RPMI7951 (cell line): ENCODE results near the gene ARAP3. TPM values are rescaled to one million over a fixed set of nuclear protein-coding genes. Genes with fewer than 3 reads are reported as not detected.
A peak's percentile ranks its signal among the peaks of the same experiment; 100 is the strongest.

Experiments
- DNase-seq: peaks from one replicate; pipeline ENCODE4 v3.0.0-alpha.2; 2012; ENCODE audit warnings: low read depth
- total RNA-seq: library from RNA; depleted of rRNA; stranded (reverse); fragments of >200 nt; shearing (Covaris generic); gene quantifications from 2 replicates; pipeline ENCODE4 v1.2.3, GENCODE V29; 2014

The ARAP3 gene
- total RNA-seq, 1 experiment from 2014 or later, result 5.4 TPM

DNA sequence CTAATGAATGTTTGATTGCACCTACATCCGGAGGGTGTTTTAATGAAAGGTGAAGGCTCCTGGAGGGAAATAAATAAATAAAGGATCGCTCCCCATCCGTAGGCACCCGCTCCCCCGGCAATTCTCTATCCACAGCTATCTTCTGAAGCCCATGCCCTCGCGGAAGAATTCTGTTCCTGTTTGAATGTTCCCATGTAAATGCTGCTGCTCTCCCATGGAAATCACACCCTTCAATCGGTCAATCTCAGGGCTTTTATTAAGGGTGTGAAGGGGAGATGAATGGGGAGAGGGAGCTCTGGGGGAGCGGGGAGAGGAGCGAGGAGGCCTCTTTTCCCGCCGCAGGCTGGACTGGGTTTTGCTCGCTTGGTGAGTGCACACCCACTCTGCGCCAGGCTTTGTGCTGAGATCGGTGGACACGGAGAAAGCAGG is 21.1 kb upstream of the ARAP3 start:
- no peak for DNase-seq

DNA sequence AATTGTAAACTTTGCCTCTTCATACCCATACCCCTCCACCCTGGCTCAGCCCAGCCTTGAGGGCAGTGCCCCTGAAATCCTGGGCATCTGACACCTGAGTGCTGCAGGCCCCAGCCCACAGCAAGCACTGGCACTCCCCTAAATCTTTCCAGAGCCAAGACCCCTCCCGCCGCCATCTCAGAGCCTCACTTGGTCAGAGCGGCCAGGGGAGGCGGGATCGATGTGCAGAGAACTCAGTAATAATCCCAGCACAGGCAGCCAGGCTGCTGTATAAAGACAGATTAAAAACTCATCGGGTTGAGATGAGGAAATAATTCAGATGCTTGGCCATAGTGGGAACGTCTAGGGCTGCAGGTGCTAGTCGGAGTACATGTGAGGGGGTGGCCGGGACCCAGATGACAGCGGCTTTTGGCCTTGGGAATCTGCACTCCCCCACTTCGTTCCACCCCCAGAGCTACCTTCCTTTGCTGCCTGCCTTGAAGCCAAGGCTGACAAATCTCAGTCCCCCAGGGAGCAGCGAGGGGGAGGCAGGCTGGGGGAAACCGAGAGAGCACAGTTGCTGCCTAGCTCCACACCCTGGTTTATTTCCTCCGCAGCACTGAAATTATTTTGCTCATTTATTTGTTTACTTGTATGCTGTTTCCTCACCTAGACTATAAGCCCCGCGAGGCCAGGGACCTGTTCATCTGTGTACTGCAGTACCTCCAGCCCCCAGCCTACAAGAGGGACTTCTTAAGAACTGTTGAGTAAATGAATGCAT is 19.5 kb upstream of the ARAP3 start:
- no peak for DNase-seq

DNA sequence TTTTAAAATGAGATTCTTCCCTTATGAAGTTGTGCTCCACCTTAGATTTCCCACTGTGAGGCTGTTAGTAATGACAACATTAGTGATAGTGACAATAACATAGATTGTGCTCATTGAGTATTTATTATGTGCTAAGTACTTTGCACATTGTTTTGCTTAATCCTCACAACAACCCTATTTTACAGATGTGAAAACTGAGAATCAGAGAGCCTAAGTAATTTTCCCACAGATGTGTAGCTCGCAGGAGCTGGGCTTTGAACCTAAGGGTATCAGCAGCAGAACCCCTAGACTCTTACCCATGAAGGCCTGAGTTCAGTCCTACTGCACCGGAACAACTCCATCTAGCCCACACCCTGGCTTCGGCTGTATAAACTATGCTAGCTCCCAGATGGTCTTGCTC is 15.6 kb upstream of the ARAP3 start:
- DNase-seq, result no peak

DNA sequence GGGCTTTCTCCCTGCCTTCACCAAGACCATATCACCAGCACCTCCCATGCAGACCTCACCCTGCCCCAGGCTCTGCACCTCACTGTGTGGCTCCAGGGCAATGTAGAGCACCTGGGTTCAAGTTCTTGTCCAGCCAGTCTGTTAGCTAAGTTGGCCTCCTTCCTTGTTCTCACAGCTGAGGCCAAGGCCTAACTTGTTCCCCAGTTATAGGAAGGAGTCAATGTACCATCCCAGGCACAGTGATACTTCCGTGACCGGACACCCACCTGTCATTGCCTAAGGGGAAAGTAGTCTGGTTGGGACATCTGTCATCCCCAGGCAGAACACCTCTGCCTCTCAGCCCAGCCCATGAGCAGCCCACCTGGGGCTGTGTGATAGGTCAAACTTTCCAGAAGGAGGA is 14.4 kb upstream of the ARAP3 start:
- DNase-seq, result no peak

DNA sequence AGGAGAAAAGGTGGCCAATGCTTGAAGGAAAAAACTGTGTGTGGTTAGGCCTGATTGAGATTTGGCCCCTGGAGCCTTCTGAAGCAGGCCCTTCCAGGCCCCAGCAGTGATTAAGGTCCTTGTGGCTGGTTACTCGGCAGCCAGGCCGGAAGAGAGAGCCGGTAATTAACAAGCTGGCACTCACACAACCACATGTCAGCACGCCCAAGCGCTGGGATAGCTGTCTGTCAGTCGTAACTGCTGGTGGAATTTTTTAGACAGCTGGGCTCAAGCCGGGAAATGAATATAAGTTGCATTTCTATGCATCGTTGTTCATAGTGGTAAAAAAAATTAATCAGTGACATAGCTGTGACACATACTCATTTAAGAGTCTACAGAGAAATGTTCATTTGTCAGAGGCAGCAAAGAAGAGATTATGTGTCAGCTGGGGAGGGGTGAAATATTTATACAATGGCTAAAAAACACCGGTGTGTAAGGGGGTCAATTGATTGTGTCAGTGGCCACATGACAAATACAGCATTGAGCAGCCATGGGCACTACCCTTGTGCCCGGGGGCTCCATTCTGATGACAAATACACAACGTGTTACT is 13.7 kb upstream of the ARAP3 start:
- DNase-seq, result peak; percentile 83

DNA sequence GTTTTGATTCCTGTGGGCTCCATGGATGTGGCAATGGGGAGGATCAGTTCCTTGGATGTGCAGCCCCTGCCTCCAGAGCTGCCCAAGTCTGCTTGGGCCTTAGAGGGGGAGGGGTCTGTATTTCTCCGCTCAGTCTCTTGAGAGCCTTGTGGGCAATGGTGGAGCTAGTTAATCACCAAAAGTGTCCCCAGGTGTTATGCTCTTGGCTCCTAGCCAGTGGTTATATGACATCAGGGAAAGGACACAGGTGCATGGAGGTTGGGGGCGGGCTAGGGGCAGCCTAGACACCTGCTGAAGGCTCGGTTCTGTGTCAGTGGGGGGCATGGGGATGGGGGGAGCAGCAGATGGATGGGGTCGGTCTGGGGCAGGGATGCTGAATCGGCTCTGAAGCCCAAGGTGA is 12.4 kb upstream of the ARAP3 start:
- DNase-seq, result no peak

DNA sequence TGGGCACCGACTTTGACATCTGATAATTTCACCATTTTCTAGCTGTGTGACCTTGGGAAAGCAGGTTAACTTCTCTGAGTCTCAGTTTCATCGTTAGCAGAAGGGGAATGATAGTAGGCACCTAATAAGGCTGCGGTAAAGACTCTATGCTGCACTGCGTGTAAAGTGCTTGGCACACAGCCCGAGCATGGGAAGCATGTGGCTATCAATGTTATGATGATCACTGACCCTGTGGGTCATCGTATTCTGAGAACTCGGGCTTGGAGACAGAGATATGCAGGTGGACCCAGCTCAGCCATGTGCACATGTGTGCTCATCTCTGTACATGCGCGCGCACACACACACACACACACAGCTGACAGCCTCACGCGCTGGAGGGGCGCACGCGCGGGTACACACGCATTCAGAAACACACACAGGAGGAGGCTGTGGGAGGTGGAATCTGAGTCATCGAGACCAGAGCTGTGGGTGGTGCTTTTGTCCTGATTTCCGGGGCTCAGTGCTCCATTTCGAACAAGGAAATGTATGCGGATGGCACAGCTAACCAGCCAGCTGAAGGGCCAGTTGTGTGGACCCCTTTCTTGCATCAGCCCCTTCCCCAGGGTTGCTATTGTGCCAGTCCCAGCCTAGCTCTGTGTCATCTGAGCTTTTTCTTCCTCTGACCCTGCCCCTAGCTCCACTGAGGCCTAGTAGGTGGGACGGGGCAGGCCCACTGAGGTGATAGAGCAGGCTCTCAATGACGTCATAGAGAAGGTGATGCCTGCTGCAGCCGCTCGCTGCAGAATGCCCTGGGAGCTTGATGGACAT is 11.1 kb upstream of the ARAP3 start:
- peak; percentile 69 for DNase-seq

DNA sequence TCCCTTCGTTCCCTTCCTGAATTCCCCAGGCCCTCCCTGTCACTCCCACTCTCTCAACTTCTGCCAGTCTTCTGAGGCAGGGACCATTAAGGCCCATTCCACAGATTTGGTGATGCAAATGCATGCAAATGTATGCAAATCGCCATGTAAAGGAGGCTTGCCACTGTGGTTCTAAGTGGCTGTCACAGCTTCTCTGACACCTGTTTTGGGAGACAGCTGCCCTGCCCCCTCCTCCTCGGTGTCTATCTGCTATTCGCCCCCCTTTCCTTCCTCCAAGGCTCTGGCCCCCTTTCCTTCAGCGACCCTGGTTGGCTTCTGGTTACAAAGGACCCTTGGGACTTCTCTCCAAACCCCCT is 10.5 kb upstream of the ARAP3 start:
- DNase-seq, result no peak

DNA sequence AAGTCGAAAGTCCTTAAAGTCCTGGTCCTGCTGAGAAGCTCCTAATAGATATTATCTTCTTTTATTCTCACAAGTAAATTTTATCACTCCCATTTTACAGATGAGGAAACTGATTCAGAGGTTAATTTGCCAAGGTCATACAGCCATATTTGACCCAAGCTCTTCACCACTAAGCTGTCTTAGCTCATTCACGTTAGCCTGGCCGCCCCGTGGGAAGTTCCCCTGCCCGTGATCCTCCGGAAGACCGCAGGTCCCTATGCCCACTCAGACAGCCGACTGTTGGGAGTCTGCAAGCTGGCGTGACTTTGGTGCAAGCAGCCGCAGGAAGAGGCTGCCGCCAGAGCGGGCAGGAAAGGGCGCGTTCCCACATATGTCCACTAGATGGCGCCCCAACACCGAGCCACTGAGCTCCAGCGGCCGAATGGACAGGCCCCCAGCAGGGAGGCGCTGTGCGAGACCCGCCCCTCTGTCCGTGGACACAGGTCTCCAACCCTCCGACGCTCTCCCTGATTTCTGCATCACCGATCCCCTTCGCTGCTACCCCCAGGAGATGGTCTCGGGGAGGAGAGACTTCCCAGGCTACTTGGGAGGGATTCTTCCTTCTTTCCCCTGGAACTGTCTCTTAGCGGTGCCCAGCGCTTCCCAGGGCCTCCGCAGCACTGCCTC is 10.0 kb upstream of the ARAP3 start:
- peak; percentile 68 for DNase-seq

DNA sequence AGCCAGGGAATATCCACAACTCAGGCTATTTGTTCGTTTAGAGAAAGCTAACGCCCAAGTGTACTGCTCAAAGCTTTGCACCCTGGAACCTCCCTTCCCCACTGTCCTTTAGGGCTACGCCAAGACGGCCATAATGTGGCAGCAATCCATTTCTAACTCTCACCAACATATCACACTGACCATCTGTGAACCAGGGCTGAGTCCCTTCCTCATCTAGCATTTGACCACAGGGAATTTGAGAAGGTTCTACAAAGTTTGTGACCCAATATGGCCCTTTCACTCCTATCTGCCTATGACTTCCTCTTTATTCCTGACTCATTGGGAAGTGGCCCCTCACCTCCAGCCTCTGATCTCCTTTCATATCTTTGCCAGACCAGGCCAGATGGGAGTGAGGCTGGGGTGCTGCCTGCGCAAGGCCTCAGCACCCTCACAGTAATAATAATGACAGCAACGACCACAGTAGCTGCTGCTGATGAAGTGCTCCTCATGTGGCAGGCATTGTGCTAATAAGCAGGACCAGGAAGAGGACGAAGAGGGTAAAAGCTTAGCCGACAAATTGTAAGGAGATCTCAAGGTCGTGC is 9.3 kb upstream of the ARAP3 start:
- no peak for DNase-seq

DNA sequence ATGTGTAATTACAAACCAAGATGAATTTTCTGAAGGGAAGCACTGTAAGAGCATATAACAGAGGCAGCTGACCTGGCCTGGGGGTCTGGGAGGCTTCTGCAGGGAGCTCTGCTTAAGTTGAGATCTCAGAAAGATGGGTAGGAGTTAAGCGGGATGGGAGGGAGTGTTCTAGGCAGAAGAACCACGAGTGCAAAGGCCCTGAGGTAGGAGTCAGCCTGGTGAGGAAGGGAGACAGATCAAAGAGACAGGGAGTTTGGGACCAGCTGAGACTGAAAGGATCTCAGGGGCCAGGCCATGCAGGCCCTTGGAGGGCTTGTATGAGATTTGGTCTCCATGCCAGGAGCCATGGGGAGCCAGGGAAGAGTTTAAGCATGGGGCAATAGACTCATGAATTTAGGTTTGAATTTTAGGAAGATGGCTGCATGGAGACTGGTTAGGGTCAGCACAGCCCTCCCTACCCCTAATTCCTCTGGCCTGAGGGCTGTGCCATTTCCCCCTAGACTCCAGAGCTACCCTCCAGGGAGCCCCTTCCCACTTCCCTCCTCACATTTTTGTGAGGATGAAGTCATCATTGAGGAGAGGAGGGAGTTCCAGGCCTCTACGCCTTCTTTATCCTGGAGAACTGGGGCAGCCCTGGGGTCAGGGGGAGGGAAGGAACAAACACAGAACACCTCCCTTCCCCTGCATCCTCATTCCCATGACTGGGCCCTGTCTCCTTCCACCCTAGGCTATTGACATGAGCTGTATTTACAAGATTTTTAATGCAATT is 4.8 kb upstream of the ARAP3 start:
- DNase-seq, result no peak

DNA sequence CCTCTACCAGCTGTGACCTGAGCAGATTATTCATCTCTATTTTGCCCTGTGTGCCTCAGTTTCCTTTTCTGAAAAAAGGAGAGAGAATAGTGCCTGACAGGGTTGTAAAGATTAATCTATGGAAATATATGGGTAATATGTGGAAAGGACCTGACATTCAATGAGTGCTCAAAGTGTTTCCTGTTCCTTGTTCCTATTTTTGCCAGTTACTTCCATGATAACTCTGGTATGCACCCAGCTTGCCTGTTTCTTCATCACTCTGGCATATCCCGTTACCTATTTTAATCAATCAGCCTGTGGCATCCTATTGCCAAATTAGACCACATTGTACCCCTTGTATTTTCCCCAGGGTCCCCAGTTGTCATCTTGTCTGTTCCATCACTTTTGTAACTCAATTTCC is 3.6 kb upstream of the ARAP3 start:
- DNase-seq, result no peak

DNA sequence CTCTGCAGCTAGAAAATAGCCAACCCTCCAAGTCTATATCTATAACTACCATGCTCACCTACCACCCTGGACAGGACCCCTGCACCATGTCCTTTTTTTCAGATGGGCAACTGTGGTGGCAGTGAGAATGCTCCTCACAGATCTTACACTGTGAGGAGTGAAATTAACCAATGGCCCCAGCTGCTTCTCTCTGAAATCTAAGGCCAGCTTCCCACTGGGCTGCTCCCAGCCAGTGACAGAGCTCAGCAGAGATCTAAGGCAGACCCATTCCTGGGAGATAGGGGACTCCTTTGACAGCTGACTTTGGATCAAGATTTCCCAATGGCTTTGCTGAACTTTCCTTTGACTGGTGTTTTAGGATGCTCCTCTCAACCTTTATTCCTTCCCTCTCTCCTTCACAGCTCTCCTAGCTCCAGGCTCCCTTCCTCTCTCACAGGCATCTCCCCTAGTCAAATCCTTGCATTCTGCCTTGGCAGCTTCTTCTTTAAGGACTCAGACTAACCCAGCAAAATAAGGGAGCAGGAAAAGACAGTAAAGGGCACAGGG is 1.6 kb upstream of the ARAP3 start:
- DNase-seq, result peak; percentile 24

DNA sequence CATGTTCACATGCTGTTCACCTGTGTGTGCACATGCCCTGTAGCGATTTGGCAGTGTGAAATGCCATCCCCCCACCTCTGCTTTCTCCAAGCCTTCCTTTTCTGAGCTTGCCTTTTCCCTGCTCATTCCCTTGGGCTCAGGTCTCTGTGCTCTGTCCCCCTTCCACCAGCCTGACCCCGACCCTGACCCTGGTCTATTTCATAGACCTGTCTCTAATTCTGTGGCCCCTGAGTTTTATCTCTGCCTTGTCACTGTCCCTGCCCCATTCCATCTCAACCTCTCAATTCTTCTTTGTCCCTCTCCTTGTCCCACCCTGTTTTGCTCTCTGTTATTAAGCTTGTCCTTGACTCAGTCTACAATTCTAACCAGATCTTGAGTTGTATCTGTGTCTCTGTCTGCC is 735 bp downstream of the ARAP3 start:
- no peak for DNase-seq

DNA sequence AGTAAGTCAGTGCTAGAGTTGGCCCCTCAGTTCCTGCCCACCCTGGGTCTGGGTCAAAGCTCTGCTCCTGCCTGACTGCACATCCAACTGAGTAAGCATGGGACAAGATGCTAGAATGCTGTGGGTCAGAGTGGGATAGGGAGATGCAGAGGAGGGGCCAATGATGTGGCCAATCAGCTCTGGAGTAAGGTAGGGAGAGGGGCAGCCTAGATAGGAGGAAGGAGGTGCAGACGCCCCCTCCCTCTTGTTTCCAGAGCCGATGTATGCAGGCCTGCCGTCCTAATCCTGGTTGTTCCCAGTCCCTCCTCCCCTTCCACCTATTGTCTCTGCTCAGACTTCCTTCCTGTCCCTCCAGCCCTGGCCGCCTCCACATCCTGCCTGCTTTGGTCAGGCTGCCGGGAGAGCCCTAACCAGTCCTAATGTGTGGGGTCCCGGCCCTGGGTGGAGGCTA is 1.3 kb downstream of the ARAP3 start:
- DNase-seq, result peak; percentile 61

DNA sequence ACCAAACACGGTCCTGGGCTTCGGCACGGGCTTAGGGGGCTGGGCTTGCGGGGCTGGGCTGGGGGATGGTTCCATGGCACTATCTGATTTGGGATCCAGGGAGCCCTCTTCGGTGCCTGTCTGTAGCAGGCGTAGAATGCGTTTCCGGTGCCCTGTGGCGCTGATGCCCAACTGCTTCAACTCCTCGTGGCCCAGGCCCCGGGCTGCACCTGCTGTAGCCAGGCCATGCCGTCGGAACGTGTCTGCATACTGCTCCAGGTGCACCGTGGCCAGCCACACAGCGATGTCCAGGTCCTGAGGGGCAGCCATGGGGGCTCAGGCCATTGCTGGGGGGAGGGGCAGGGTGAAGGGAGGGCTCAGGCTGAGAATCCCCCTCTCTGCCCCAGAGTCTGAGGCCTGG is 1.9 kb downstream of the ARAP3 start:
- DNase-seq, result no peak

DNA sequence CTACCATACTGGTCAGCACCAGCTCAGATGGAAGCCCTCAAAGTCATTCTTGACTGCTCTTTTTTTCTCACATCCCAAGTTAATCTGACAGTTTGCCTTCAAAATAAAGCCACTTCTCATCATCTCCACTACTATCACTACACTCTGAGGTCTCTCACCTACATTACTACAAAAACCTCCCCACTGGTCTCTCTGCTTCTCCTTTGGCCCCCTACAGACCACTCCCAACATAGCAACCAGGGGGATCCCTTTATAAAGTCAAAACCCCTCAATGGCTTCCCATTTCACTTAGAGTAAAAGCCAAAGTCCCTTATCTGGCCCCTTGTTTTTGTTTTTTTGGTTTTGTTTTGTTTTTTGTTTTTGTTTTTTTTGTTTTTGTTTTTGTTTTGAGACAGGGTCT is 4.6 kb downstream of the ARAP3 start:
- DNase-seq, result peak; percentile 13

DNA sequence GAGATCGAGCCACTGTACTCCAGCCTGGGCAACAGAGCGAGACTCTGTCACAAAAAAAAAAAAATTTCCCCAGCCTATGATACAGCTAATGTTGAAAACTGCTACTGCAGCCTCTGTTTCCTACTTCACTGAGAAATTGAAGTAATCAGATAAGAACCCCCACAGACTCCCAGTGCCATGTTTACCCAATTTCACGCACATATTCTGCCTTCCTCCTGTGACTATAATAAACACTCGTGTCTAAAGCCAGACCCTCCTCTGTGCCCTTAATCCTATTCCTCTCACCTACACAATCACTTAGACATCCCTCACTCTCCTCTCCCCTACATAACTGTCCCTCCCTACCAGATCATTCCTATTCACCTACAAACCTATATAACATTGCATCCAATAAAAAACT is 6.4 kb downstream of the ARAP3 start:
- no peak for DNase-seq

DNA sequence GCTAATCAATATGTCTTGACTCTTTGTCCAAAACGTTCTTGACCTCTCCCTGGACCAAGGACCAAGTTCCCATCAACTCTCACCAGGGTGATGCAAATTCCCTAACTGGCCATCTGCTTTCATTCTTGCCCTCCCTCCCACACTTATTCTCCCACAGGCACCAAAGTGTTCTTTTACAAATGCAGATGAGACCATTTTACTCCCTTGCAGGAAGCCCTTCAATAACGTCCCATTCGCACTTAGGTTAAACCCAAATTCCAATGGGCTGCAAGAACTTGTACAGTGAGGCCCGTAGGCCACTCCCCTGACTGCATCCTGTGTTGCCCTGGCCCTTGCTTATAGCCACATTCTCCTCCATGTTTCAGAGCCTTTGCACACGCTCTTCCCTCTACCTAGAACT is 7.3 kb downstream of the ARAP3 start:
- no peak for DNase-seq

DNA sequence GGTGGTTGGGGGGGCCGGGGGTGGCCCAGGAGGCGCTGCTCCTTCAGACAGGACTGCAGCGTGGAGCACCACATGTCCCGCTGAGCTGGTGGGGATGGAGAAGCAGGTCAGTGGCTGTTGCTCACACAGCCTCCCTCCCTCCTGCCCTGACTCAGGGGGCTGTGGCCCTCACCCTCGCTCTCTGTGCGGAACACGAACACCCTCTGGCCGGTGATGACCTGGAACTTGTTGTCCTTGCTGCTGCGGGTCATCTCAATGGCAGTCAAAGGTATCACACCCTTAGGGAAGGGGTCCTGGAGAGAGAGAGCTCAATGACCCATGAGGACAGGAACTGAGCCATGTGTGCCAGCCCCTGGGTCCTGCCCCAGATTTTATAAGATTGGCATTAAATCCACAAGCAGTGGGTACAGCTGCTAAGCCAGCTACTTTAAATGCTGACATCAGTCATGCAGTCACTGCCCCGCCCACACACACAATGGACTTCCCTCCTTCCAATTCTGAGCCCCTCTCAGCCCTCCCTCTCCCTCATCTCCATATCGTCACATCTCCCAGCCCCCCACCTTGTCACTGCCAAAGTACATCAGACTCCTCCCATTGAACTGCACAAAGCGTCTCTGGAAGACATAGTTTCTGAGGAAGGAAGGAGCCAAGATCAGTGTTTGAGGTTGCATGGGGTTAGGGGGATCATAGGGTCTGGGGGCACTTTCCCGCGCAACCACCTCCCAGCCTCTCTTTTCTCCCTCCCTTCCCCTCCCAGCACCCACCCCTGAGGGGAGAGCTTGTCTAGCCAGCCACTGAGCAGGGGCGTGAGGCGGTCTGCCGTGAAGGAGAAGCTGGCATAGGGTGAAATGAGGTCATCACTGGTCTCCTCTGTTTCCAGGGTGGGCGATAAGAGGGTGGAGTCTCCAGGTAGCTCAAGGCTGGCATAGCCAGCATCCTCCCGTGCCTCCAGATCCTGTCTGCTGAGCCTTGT is 8.9 kb downstream of the ARAP3 start:
- no peak for DNase-seq
